Spinal cord (tissue), 10 donors: ENCODE results near the gene TTC19. TPM values are rescaled to one million over a fixed set of nuclear protein-coding genes. Genes with fewer than 3 reads are reported as not detected.

Experiments
- DNase-seq, 6 donors: peaks; one replicate each; pipeline versions ENCODE4 v3.0.0 to v3.0.0-alpha.2; 2013 to 2015; ENCODE audit warnings: low spot score in 6 of 6, low read depth in 4 of 6
- H3K27ac ChIP-seq: one replicate; pipeline ENCODE4 v1.5.1; 2013; ENCODE audit warnings: low read depth, low read length, control low read depth
- H3K27me3 ChIP-seq: one replicate; pipeline ENCODE4 v1.6.1; 2013; ENCODE audit warnings: low read length; ENCODE audit not compliant: control insufficient read depth, insufficient read depth
- H3K36me3 ChIP-seq: one replicate; pipeline ENCODE4 v1.6.1; 2013; ENCODE audit warnings: low read length; ENCODE audit not compliant: control insufficient read depth, insufficient read depth
- H3K4me1 ChIP-seq: one replicate; pipeline ENCODE4 v1.6.1; 2013; ENCODE audit warnings: low read length; ENCODE audit not compliant: control insufficient read depth, insufficient read depth
- H3K4me3 ChIP-seq: one replicate; pipeline ENCODE4 v1.5.1; 2013; ENCODE audit warnings: low read depth, low read length, control low read depth
- H3K9me3 ChIP-seq: one replicate; pipeline ENCODE4 v1.6.1; 2013; ENCODE audit warnings: low read length; ENCODE audit not compliant: control insufficient read depth, insufficient read depth
- WGBS: methylation state at CpG from one replicate; pipeline ENCODE4 v1.1.5; 2013; ENCODE audit warnings: missing lambda C conversion rate; ENCODE audit not compliant: insufficient coverage; 5-methylcytosine and 5-hydroxymethylcytosine counted together
- polyA plus RNA-seq, 2 donors: library from polyadenylated mRNA; unstranded; fragments of 120-200 nt; gene quantifications; one replicate each; pipeline ENCODE4 v1.2.1, GENCODE V29; 2013; ENCODE audit not compliant: insufficient read length in 2 of 2
- total RNA-seq, 2 donors: library from RNA; depleted of rRNA in 1 of 2; stranded (reverse); fragments of 120-200 nt in 1 of 2; fragments of >200 nt in 1 of 2; gene quantifications; one replicate each; pipeline versions ENCODE4 v1.2.3 to v1.2.4, GENCODE V29; 2013 to 2014
- donor health status: healthy.

The TTC19 gene
- total and polyA plus RNA-seq, 4 donors, result 56.8 to 69.6 (median 62.1) TPM

- WGBS, result 95% methylated on average over 13 of the region's 19 CpGs
- no peak overlapping the region for H3K27ac ChIP-seq
- no peak for DNase-seq
- no peaks in the 10 kb centered on the region for H3K36me3 ChIP-seq
- no peaks in the 10 kb centered on the region for H3K4me1 ChIP-seq
- no peak overlapping the region for H3K4me3 ChIP-seq
- H3K9me3 ChIP-seq, result no peaks in the 10 kb centered on the region
- H3K27me3 ChIP-seq, result no peaks in the 10 kb centered on the region
Observed at GRCh38 chr17:15957608-15958307, 41.9 kb upstream of the TTC19 start.

- no peaks in the 10 kb centered on the region for H3K36me3 ChIP-seq
- 84% methylated on average over 4 of the region's 4 CpGs for WGBS
- no peaks in the 10 kb centered on the region for H3K27me3 ChIP-seq
- no peak for DNase-seq
- no peaks in the 10 kb centered on the region for H3K9me3 ChIP-seq
- no peaks in the 10 kb centered on the region for H3K4me1 ChIP-seq
- H3K27ac ChIP-seq, result no peak overlapping the region
- no peak overlapping the region for H3K4me3 ChIP-seq
Observed at GRCh38 chr17:15958484-15958854, 41.2 kb upstream of the TTC19 start.

DNA sequence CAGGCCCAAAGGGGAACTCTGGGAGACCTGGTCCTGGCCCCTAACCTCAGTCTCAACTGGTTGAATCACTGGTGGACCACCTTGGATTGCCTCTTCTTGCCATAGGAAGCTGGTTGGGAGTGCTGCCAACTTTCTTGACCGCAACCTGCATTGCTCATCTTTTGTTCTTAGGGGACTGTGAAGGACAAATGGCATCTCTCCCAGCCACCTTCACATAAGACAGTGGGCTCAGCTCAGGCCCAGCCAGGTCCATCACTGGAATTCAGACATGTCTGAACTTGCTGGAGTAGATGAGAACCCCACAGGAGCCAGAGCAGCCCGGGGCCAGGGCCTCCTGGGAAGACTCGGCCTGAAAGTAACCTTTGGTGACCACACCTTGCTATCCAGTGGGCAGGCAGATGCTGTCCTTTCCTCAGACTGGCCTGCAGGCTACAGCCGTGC is 35.9 kb upstream of the TTC19 start:
- Histone ChIP-seq H3K4me3 (no peak overlapping the region), H3K9me3 (no peaks in the 10 kb centered on the region)
- WGBS, result 82% methylated on average over 2 of the region's 4 CpGs

DNA sequence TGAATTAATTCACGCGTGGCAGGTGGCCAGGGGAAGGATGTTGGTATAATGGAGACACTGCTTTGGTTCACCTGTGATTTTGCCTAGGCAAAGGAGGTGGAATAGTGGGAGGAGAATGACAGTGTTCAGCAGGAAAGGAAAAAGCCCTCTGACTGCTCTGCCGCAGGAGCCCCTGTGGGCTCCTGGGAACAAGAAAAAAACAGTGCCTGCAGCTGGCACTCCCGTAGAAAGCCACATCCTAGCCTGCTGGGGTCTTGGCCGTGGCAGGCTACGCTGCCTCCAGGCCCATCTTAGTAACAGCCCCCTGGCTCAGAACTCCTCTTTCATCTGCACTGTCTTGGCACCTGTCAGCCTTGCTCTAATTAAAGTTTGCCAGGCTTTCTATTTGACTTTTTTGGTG is 34.1 kb upstream of the TTC19 start:
- H3K27me3 ChIP-seq, result no peaks in the 10 kb centered on the region
- H3K4me3 ChIP-seq, result no peak overlapping the region
- 42% methylated on average over 6 of the region's 6 CpGs for WGBS
- peak overlapping the region; percentile 83 for H3K27ac ChIP-seq
- DNase-seq, result peak in 2 of 6 donors; percentile 18 to 47
- peaks cover 26% of the 10 kb centered on the region for H3K4me1 ChIP-seq
- no peaks in the 10 kb centered on the region for H3K9me3 ChIP-seq
- H3K36me3 ChIP-seq, result no peaks in the 10 kb centered on the region

More for the DNA sequence above, 35.9 kb upstream of the TTC19 start:
- DNase-seq, result no peak
- Histone ChIP-seq H3K36me3 (no peaks in the 10 kb centered on the region), H3K4me1 (peaks cover 26% of the 10 kb centered on the region), H3K27ac (no peak overlapping the region), H3K27me3 (no peaks in the 10 kb centered on the region)

GRCh38 chr17:15966183-15966878 is 33.3 kb upstream of the TTC19 start:
- Histone ChIP-seq H3K4me1 (peaks cover 26% of the 10 kb centered on the region), H3K27ac (peak overlapping the region; percentile 83), H3K27me3 (no peaks in the 10 kb centered on the region), H3K4me3 (no peak overlapping the region), H3K9me3 (no peaks in the 10 kb centered on the region), H3K36me3 (no peaks in the 10 kb centered on the region)
- peak in 2 of 6 donors; percentile 58 to 85 for DNase-seq
- WGBS, result 27% methylated on average over 12 of the region's 13 CpGs

GRCh38 chr17:15966879-15967248 is 32.8 kb upstream of the TTC19 start:
- no peaks in the 10 kb centered on the region for H3K36me3 ChIP-seq
- WGBS, result 25% methylated on average over 11 of the region's 11 CpGs
- H3K27me3 ChIP-seq, result no peaks in the 10 kb centered on the region
- H3K4me1 ChIP-seq, result peaks cover 26% of the 10 kb centered on the region
- DNase-seq, result no peak
- peak overlapping the region; percentile 83 for H3K27ac ChIP-seq
- H3K4me3 ChIP-seq, result no peak overlapping the region
- H3K9me3 ChIP-seq, result no peaks in the 10 kb centered on the region

DNA sequence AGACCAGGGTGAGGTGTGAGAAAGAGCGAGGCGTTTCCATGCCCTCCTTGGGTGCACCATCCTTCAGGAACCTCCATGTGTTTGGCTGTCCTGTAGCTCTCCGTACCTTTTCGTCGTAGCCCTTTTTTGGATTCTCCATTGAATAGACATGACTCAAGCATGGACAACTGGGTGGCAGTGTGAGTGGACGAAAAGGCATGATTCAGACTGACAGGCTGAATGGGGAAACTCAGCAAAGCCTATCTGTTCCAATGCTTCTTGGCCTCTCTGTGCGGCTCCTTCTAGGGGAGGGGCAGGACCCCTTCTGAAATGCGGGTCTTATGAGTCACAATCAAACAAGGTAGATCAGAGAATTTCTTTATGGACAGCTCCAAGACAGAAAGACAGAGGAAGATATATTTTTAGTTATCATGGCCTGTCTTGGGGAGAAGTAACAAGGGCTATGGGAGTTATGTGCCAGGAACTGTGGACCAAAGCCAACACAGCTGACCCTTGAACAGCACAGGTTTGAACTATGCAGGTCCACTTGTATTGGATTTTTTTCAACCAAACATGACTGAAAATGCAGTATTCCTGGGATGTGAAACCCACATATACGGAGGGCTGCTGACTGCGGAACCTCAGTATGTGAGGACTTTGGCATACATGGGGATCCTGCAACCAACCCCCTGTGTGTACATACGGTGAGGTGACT is 31.8 kb upstream of the TTC19 start:
- no peak for DNase-seq
- Histone ChIP-seq H3K27me3 (no peaks in the 10 kb centered on the region), H3K9me3 (no peaks in the 10 kb centered on the region), H3K36me3 (no peaks in the 10 kb centered on the region), H3K4me3 (no peak overlapping the region), H3K4me1 (peaks cover 26% of the 10 kb centered on the region), H3K27ac (peak overlapping the region; percentile 83)
- WGBS, result 95% methylated on average over 10 of the region's 11 CpGs

DNA sequence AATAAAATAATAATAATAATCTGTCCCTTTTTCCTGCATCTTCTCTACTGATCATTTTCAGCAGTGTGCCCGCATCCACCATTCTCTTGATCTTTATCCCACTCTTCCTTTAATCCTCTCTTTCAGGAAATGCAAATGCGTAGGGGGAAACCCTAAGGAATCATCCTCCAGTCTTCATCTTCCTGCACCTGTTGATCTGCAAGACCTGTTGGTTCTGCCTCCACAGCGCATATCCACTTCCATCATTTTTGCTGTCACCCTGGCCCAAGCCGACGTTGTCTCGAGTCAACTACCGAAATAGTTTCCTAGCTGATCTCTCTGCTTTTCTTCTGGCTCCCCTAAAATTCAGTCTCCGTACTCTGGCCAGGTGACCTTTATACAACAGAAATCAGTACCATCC is 30.2 kb upstream of the TTC19 start:
- WGBS, result 96% methylated on average over 8 of the region's 8 CpGs
- H3K27ac ChIP-seq, result no peak overlapping the region
- H3K9me3 ChIP-seq, result no peaks in the 10 kb centered on the region
- no peaks in the 10 kb centered on the region for H3K27me3 ChIP-seq
- peaks cover under 1% of the 10 kb centered on the region for H3K36me3 ChIP-seq
- H3K4me1 ChIP-seq, result peaks cover 28% of the 10 kb centered on the region
- DNase-seq, result no peak
- no peak overlapping the region for H3K4me3 ChIP-seq

GRCh38 chr17:15970500-15970899 is 29.1 kb upstream of the TTC19 start:
- Histone ChIP-seq H3K36me3 (peaks cover 6% of the 10 kb centered on the region), H3K4me1 (peaks cover 26% of the 10 kb centered on the region), H3K4me3 (no peak overlapping the region), H3K9me3 (no peaks in the 10 kb centered on the region), H3K27ac (no peak overlapping the region), H3K27me3 (no peaks in the 10 kb centered on the region)
- DNase-seq, result no peak
- WGBS, result no CpG with 5 or more reads among the region's 2 CpGs
